Stimulated activated CD4-positive, alpha-beta T cell treated with anti-CD3 and anti-CD28 coated beads, Interleukin-12 subunit alpha, Interleukin-12 subunit beta, amount 100 ng/mL, for 4 hours (primary cell): ENCODE measurements around the gene SNRPB.

Experiments
- DNase-seq: peaks from one replicate; pipeline ENCODE4 v3.0.0-alpha.2; 2020

SNRPB gene

GRCh38 chr20:2418388-2418787 lies 52.2 kb downstream of the SNRPB start:
- DNase-seq, result no peak

- DNase-seq, result no peak
These were observed 53.4 kb downstream of the SNRPB start for GRCh38 chr20:2417213-2417541.

GRCh38 chr20:2416541-2417212 lies 53.9 kb downstream of the SNRPB start:
- no peak for DNase-seq
